KMS-11 (cell line): ENCODE measurements around the gene PLA2G15.

Experiments
- H2AFZ ChIP-seq: fragments of 200-600 bp; sonication (generic); 2 replicates; pipeline ENCODE4 v1.6.1; 2016; ENCODE audit warnings: antibody characterized with exemption, mixed run types, low read depth
- H3K27ac ChIP-seq: fragments of 200-600 bp; sonication (generic); 2 replicates; pipeline ENCODE4 v1.6.1; 2016; ENCODE audit warnings: mild to moderate bottlenecking, mixed run types
- H3K27me3 ChIP-seq: fragments of 200-600 bp; sonication (generic); 2 replicates; pipeline ENCODE4 v1.6.1; 2017; ENCODE audit warnings: mild to moderate bottlenecking, low read depth, mixed run types, moderate library complexity; ENCODE audit not compliant: insufficient read depth
- H3K36me3 ChIP-seq: fragments of 200-600 bp; sonication (generic); 2 replicates; pipeline ENCODE4 v1.6.1; 2017; ENCODE audit warnings: mild to moderate bottlenecking, mixed run types; ENCODE audit not compliant: insufficient read depth
- H3K4me1 ChIP-seq: fragments of 200-600 bp; sonication (generic); 2 replicates; pipeline ENCODE4 v1.6.1; 2016; ENCODE audit warnings: mild to moderate bottlenecking, low read depth, mixed run types; ENCODE audit not compliant: poor library complexity, severe bottlenecking
- H3K4me2 ChIP-seq: fragments of 200-600 bp; sonication (generic); 2 replicates; pipeline ENCODE4 v1.7.0; 2016; ENCODE audit warnings: mild to moderate bottlenecking, mixed run types
- H3K4me3 ChIP-seq: fragments of 200-600 bp; sonication (generic); IDR thresholded peaks from 2 replicates; pipeline ENCODE4 v1.6.1; 2017; ENCODE audit warnings: low read depth, low read length, mixed read lengths; ENCODE audit not compliant: insufficient read depth
- H3K79me2 ChIP-seq: fragments of 200-600 bp; sonication (generic); 2 replicates; pipeline ENCODE4 v1.6.1; 2016; ENCODE audit warnings: low read depth, mixed run types; ENCODE audit not compliant: insufficient read depth
- H3K9ac ChIP-seq: fragments of 200-600 bp; sonication (generic); 2 replicates; pipeline ENCODE4 v1.6.1; 2016; ENCODE audit warnings: mild to moderate bottlenecking, mixed run types
- H4K20me1 ChIP-seq: fragments of 200-600 bp; sonication (generic); 2 replicates; pipeline ENCODE4 v1.6.1; 2016; ENCODE audit warnings: mild to moderate bottlenecking, mixed run types; ENCODE audit not compliant: insufficient read depth
- CTCF ChIP-seq: fragments of 200-600 bp; sonication (generic); conservative IDR thresholded peaks from 2 replicates; pipeline ENCODE4 v1.6.1; 2017; ENCODE audit warnings: low read depth, mild to moderate bottlenecking, antibody characterized with exemption, low read length, moderate library complexity, mixed read lengths

Gene PLA2G15

GRCh38 chr16:68206245-68206644, 38.9 kb upstream of the PLA2G15 start:
- TF ChIP-seq CTCF, result no peak
- Histone ChIP-seq H3K79me2 (no peaks in the 10 kb centered on the region), H4K20me1 (no peaks in the 10 kb centered on the region)

GRCh38 chr16:68214726-68215125, 30.4 kb upstream of the PLA2G15 start:
- Histone ChIP-seq H3K4me1 (peaks cover 5% of the 10 kb centered on the region), H3K27me3 (no peaks in the 10 kb centered on the region), H2AFZ (no peak overlapping the region), H3K27ac (no peak overlapping the region), H3K79me2 (no peaks in the 10 kb centered on the region), H4K20me1 (no peaks in the 10 kb centered on the region), H3K36me3 (no peaks in the 10 kb centered on the region), H3K9ac (no peak overlapping the region), H3K4me2 (no peak overlapping the region), H3K4me3 (no peak overlapping the region)
- no peak for TF ChIP-seq CTCF

More at GRCh38 chr16:68206245-68206644, 38.9 kb upstream of the PLA2G15 start:
- Histone ChIP-seq H2AFZ (no peak overlapping the region), H3K4me1 (peaks cover 19% of the 10 kb centered on the region), H3K9ac (no peak overlapping the region), H3K27ac (no peak overlapping the region), H3K27me3 (no peaks in the 10 kb centered on the region), H3K36me3 (no peaks in the 10 kb centered on the region), H3K4me2 (no peak overlapping the region), H3K4me3 (no peak overlapping the region)

DNA sequence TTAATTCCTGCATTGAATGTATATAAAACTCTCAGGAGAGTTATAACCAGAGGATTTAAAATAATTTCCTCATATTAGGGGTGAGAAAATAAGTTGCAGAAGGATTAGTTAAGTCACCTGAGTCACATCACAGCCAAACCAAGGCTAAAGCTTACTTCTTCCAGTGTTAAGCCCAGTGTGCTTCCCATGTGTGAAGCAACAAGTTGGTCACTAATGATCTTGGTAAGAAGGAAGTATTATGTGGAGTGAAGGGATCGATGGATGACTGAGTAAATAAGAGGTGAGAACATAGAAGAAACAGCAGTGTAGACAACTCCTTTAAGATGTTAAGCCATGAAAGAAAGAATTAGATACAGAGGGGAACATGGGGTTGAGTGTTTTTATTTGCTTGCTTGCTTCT, 29.9 kb upstream of the PLA2G15 start:
- Histone ChIP-seq H2AFZ (no peak overlapping the region), H3K79me2 (no peaks in the 10 kb centered on the region), H4K20me1 (no peaks in the 10 kb centered on the region), H3K27me3 (no peaks in the 10 kb centered on the region), H3K4me3 (no peak overlapping the region), H3K9ac (no peak overlapping the region), H3K36me3 (no peaks in the 10 kb centered on the region), H3K4me1 (peaks cover 5% of the 10 kb centered on the region), H3K27ac (no peak overlapping the region), H3K4me2 (no peak overlapping the region)
- TF ChIP-seq CTCF, result no peak

DNA sequence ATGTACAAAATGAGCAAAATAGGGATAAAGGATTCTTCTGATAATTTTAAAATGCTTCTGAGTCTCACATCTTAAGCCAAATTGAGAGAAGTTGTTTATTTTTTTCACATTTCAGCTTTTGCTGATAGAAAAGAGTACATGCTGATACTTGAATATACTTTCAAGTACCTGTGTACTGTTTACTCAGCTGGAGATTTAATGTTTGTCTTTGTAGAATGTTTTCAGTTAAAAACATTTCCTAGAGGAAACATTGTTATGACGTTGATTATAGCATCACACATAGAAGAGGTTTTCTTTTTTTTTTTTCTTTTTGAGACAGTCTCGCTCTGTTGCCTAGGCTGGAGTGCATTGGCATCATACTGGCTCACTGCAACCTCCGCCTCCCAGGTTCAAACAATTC, 28.9 kb upstream of the PLA2G15 start:
- Histone ChIP-seq H3K79me2 (no peaks in the 10 kb centered on the region), H3K4me3 (no peak overlapping the region), H3K9ac (no peak overlapping the region), H3K36me3 (no peaks in the 10 kb centered on the region), H3K4me1 (no peaks in the 10 kb centered on the region), H3K4me2 (no peak overlapping the region), H2AFZ (no peak overlapping the region), H3K27ac (no peak overlapping the region), H4K20me1 (no peaks in the 10 kb centered on the region), H3K27me3 (no peaks in the 10 kb centered on the region)
- TF ChIP-seq CTCF, result no peak
